ENCODE results near the gene TMEM108.

TMEM108 gene

GRCh38 chr3:133401374-133402135 is 363.4 kb downstream of the TMEM108 start:
- TF ChIP-seq FOXK2 (IDR thresholded peaks at IDR 0.05) (no peak), SP1 (IDR thresholded peaks at IDR 0.05) (no peak), ZNF384 (IDR thresholded peaks at IDR 0.05) (no peak), ELF4 (IDR thresholded peaks at IDR 0.05) (no peak), NFRKB (IDR thresholded peaks at IDR 0.05) (no peak), FOXM1 (IDR thresholded peaks at IDR 0.05; ENCODE audit: borderline replicate concordance) (no peak), PKNOX1 (IDR thresholded peaks at IDR 0.05) (no peak), BHLHE40 (IDR thresholded peaks at IDR 0.05; ENCODE audit: borderline replicate concordance) (no peak)
- CTCF ChIA-PET = interaction anchor here (1.4 kb wide), 1 partner anchor 360 kb away, joined by 3 read pairs; no protein-coding TSS in a partner anchor
- POLR2A ChIA-PET = no interaction called here
- DNase-seq (ENCODE audit: extremely low spot score) = no peak

GRCh38 chr3:133404920-133405319 is 366.7 kb downstream of the TMEM108 start:
- TF ChIP-seq L3MBTL2 (conservative IDR thresholded peaks at IDR 0.05) (no peak), BHLHE40 (IDR thresholded peaks at IDR 0.05; ENCODE audit: borderline replicate concordance) (no peak), ELF4 (IDR thresholded peaks at IDR 0.05) (no peak), TARDBP (IDR thresholded peaks at IDR 0.05) (no peak), LEF1 (IDR thresholded peaks at IDR 0.05; ENCODE audit: borderline replicate concordance) (no peak), HDGF (IDR thresholded peaks at IDR 0.05; ENCODE audit: borderline replicate concordance) (no peak), CTBP1 (IDR thresholded peaks at IDR 0.05; ENCODE audit: borderline replicate concordance) (no peak), SUZ12 (IDR thresholded peaks at IDR 0.05) (no peak), PKNOX1 (IDR thresholded peaks at IDR 0.05) (no peak), ARNT (IDR thresholded peaks at IDR 0.05) (no peak), FOXA1 (IDR thresholded peaks at IDR 0.05) (no peak), FOXK2 (IDR thresholded peaks at IDR 0.05) (no peak), FOXM1 (IDR thresholded peaks at IDR 0.05; ENCODE audit: borderline replicate concordance) (no peak), ZNF384 (IDR thresholded peaks at IDR 0.05) (no peak)
- no peak for DNase-seq (ENCODE audit: extremely low spot score)
- ChIA-PET POLR2A (no interaction called here), CTCF (no interaction called here)

- no peak for TF ChIP-seq TARDBP (IDR thresholded peaks at IDR 0.05)
- TF ChIP-seq LEF1 (IDR thresholded peaks at IDR 0.05; ENCODE audit: borderline replicate concordance) = no peak
- TF ChIP-seq ARNT (IDR thresholded peaks at IDR 0.05) = no peak
- TF ChIP-seq FOXK2 (IDR thresholded peaks at IDR 0.05) = no peak
- TF ChIP-seq SP1 (IDR thresholded peaks at IDR 0.05) = no peak
- no peak for TF ChIP-seq L3MBTL2 (conservative IDR thresholded peaks at IDR 0.05)
- TF ChIP-seq FOXA1 (IDR thresholded peaks at IDR 0.05) = no peak
- TF ChIP-seq ZNF384 (IDR thresholded peaks at IDR 0.05) = no peak
- no peak for TF ChIP-seq SUZ12 (IDR thresholded peaks at IDR 0.05)
- no peak for TF ChIP-seq NFRKB (IDR thresholded peaks at IDR 0.05)
- TF ChIP-seq PKNOX1 (IDR thresholded peaks at IDR 0.05) = no peak
- TF ChIP-seq ELF4 (IDR thresholded peaks at IDR 0.05) = no peak
- no peak for DNase-seq (ENCODE audit: extremely low spot score)
- CTCF ChIA-PET = no interaction called here
- POLR2A ChIA-PET = no interaction called here
Measured at GRCh38 chr3:133408366-133408765, 370.2 kb downstream of the TMEM108 start.

- ChIA-PET POLR2A (no interaction called here), CTCF (no interaction called here)
- no peak for TF ChIP-seq FOXA1 (IDR thresholded peaks at IDR 0.05)
- no peak for TF ChIP-seq PKNOX1 (IDR thresholded peaks at IDR 0.05)
- TF ChIP-seq NFRKB (IDR thresholded peaks at IDR 0.05) = no peak
- no peak for TF ChIP-seq SP1 (IDR thresholded peaks at IDR 0.05)
- no peak for TF ChIP-seq FOXK2 (IDR thresholded peaks at IDR 0.05)
- no peak for DNase-seq (ENCODE audit: extremely low spot score)
Measured at GRCh38 chr3:133408961-133409360, 370.8 kb downstream of the TMEM108 start.

GRCh38 chr3:133410191-133410892 is 372.2 kb downstream of the TMEM108 start:
- no peak for DNase-seq (ENCODE audit: extremely low spot score)
- POLR2A ChIA-PET = no interaction called here
- TF ChIP-seq PKNOX1 (IDR thresholded peaks at IDR 0.05) (no peak), FOXA1 (IDR thresholded peaks at IDR 0.05) (no peak), TARDBP (IDR thresholded peaks at IDR 0.05) (no peak), ZNF384 (IDR thresholded peaks at IDR 0.05) (no peak), CTBP1 (IDR thresholded peaks at IDR 0.05; ENCODE audit: borderline replicate concordance) (no peak), FOXM1 (IDR thresholded peaks at IDR 0.05; ENCODE audit: borderline replicate concordance) (no peak), ELF4 (IDR thresholded peaks at IDR 0.05) (no peak), NFRKB (IDR thresholded peaks at IDR 0.05) (no peak), BHLHE40 (IDR thresholded peaks at IDR 0.05; ENCODE audit: borderline replicate concordance) (no peak), L3MBTL2 (conservative IDR thresholded peaks at IDR 0.05) (no peak), SUZ12 (IDR thresholded peaks at IDR 0.05) (no peak), LEF1 (IDR thresholded peaks at IDR 0.05; ENCODE audit: borderline replicate concordance) (no peak), ARNT (IDR thresholded peaks at IDR 0.05) (no peak), SP1 (IDR thresholded peaks at IDR 0.05) (no peak), HDGF (IDR thresholded peaks at IDR 0.05; ENCODE audit: borderline replicate concordance) (no peak), FOXK2 (IDR thresholded peaks at IDR 0.05) (no peak)
- CTCF ChIA-PET = interaction anchor here (0.7 kb wide), 2 partner anchors 16 to 35 kb away, joined by 5 to 7 read pairs; no protein-coding TSS in a partner anchor
